ENCODE results near the gene RYR1.
"Not testable (repeated sequence)": the region's sequence is repeated elsewhere in the genome, so short reads cannot be mapped to it uniquely, and the experiment has no call there.

RYR1 gene

GRCh38 chr19:38571682-38572081 lies 138.2 kb downstream of the RYR1 start:
- DNase-seq = no peak

- no peak for DNase-seq
Measured at GRCh38 chr19:38577826-38578225, 144.3 kb downstream of the RYR1 start.

GRCh38 chr19:38579304-38579703 lies 145.8 kb downstream of the RYR1 start:
- peak; percentile 29 for DNase-seq

GRCh38 chr19:38580080-38580479 lies 146.6 kb downstream of the RYR1 start:
- no peak for DNase-seq

GRCh38 chr19:38583219-38583984 lies 149.9 kb downstream of the RYR1 start:
- no peak for DNase-seq

GRCh38 chr19:38583985-38584305 lies 150.5 kb downstream of the RYR1 start:
- DNase-seq = no peak

GRCh38 chr19:38587562-38587961 lies 154.1 kb downstream of the RYR1 start:
- DNase-seq = no peak

- DNase-seq = no peak
Measured at GRCh38 chr19:38588041-38588440, 154.6 kb downstream of the RYR1 start.

- no peak for DNase-seq
Measured at GRCh38 chr19:38592940-38593339, 159.4 kb downstream of the RYR1 start.

GRCh38 chr19:38596057-38596981 lies 162.8 kb downstream of the RYR1 start:
- DNase-seq = no peak

- DNase-seq = no peak
Measured at GRCh38 chr19:38597075-38597474, 163.6 kb downstream of the RYR1 start.

GRCh38 chr19:38599722-38600121 lies 166.2 kb downstream of the RYR1 start:
- no peak for DNase-seq

- DNase-seq = not testable (repeated sequence)
Measured at GRCh38 chr19:38602856-38603255, 169.4 kb downstream of the RYR1 start.

GRCh38 chr19:38606131-38606530 lies 172.6 kb downstream of the RYR1 start:
- DNase-seq = no peak

GRCh38 chr19:38614289-38614688 lies 180.8 kb downstream of the RYR1 start:
- DNase-seq = no peak

GRCh38 chr19:38615007-38615581 lies 181.6 kb downstream of the RYR1 start:
- no peak for DNase-seq

- DNase-seq = peak; percentile 13
Measured at GRCh38 chr19:38616265-38616664, 182.8 kb downstream of the RYR1 start.

GRCh38 chr19:38617283-38617763 lies 183.8 kb downstream of the RYR1 start:
- no peak for DNase-seq

GRCh38 chr19:38617764-38618589 lies 184.5 kb downstream of the RYR1 start, which contains the start of gene MAP4K1:
Gene MAP4K1 (minus strand): TSS chr19:38617953. CDS start chr19:38617895, 58 bp downstream.
- peak; percentile 67 for DNase-seq

- peak; percentile 97 for DNase-seq
Measured at GRCh38 chr19:38618590-38619360, 185.3 kb downstream of the RYR1 start, which contains the start of gene EIF3K. Gene EIF3K (plus strand): TSS chr19:38619188. CDS start chr19:38619269, 81 bp downstream.

GRCh38 chr19:38619361-38620174 lies 186.1 kb downstream of the RYR1 start:
- no peak for DNase-seq
